HFF-Myc (cell line): ENCODE data around the gene TMED7.

ENCODE experiments used
- DNase-seq: peaks from one replicate; pipeline ENCODE4 v3.0.0-alpha.2; 2011; ENCODE audit warnings: low read depth; ENCODE audit errors: extremely low read depth
- H3K4me3 ChIP-seq: replicated peaks from 2 replicates; pipeline ENCODE4 v1.5.1; 2011; ENCODE audit warnings: low read depth, mild to moderate bottlenecking, control low read depth, low read length
- CTCF ChIP-seq: IDR thresholded peaks from 2 replicates; pipeline ENCODE4 v1.5.1; 2012; ENCODE audit warnings: mild to moderate bottlenecking, low read depth, low read length, control low read depth; ENCODE audit errors: missing control alignments

Gene TMED7

DNA sequence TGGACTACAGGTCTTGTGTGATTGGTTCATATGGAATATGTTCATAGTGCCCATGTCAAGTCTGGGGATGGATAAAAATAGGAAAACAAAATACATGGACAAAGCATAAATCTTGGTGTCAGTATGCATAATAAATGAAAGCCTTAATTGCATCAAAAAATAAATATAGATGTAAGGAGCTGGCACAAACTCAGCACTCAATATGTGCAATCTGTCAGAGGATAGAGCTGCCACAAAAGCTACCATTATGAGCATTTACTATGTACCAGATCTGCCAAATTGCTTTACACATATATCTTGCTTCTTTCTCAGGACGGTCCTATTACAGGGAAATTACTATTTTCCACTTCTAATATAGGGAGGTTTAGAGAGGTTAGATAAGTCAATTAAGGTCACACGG lies 18.2 kb upstream of the TMED7 start:
- no peak for DNase-seq
- TF ChIP-seq CTCF, result no peak
- no peak overlapping the region for H3K4me3 ChIP-seq

GRCh38 chr5:115641948-115642347 lies 16.1 kb upstream of the TMED7 start:
- no peak overlapping the region for H3K4me3 ChIP-seq
- DNase-seq, result no peak

GRCh38 chr5:115640274-115640673 lies 14.4 kb upstream of the TMED7 start:
- no peak for DNase-seq
- TF ChIP-seq CTCF, result no peak
- no peak overlapping the region for H3K4me3 ChIP-seq

More at GRCh38 chr5:115641948-115642347, 16.1 kb upstream of the TMED7 start:
- no peak for TF ChIP-seq CTCF

DNA sequence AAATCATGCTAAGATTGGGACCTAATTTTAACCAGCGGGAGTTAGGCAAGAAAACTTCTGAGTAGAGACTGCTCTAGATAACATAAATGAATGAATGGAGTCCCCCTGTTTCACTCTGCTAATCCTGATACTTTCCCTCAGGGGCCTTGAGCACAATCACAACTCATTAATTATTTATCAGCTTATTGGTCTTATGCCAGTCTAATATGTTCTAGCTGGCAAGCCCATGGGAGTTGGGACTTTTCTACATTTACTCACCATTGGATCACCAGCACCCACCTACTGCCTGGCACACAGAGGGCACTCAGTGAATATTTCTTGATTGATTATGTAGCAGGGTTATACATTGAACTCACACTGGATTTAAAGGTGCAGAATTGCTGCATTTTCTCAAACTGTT lies 13.5 kb upstream of the TMED7 start:
- H3K4me3 ChIP-seq, result no peak overlapping the region
- no peak for DNase-seq
- TF ChIP-seq CTCF, result no peak

GRCh38 chr5:115637507-115637906 lies 11.7 kb upstream of the TMED7 start:
- TF ChIP-seq CTCF, result no peak
- no peak for DNase-seq
- no peak overlapping the region for H3K4me3 ChIP-seq

DNA sequence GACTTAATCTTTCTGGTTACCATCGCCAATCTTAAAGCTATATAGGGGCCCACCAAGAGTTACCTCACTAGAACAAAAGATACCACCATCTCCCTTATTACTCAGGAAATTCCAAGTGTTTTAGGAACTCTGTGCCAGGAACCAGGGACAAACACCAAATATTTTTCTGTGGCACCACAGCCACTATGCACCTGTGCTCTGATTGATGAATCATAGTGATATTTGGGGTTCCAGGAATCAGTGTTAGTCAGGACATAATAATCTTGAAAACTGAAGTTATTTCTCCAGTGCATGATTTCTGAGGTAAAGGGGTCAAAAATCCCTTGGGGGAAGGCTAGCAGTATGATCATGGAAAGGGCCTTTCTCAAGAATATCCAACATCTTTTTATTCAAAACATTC lies 10.2 kb upstream of the TMED7 start:
- no peak overlapping the region for H3K4me3 ChIP-seq
- TF ChIP-seq CTCF, result no peak
- DNase-seq, result no peak
